SK-N-SH (cell line): ENCODE measurements around the gene CXCL10.

ENCODE experiments used
- CTCF ChIP-seq: fragments of 200-600 bp; sonication (generic); IDR thresholded peaks from 2 replicates; pipeline ENCODE4 v1.6.1; 2017; ENCODE audit warnings: antibody characterized with exemption, mild to moderate bottlenecking, moderate library complexity
- GABPA ChIP-seq: IDR thresholded peaks from 2 replicates; pipeline ENCODE4 v1.4.0; 2012; ENCODE audit warnings: low read depth, mild to moderate bottlenecking
- NFIC ChIP-seq: IDR thresholded peaks from 2 replicates; pipeline ENCODE4 v1.4.0; 2012; ENCODE audit warnings: borderline replicate concordance
- POLR2AphosphoS5 ChIP-seq: IDR thresholded peaks from 2 replicates; pipeline ENCODE4 v1.6.1; 2012; ENCODE audit warnings: low read depth, low read length

GRCh38 chr4:76035799-76036380 is 12.6 kb upstream of the CXCL10 start, which contains the start of gene CXCL11:
- no peak for TF ChIP-seq CTCF
- no peak for TF ChIP-seq NFIC
- no peak for TF ChIP-seq GABPA
- no peak for TF ChIP-seq POLR2AphosphoS5
